HCT116 (cell line): Measurements from ENCODE around the gene PRKCQ. TPM values are rescaled to one million over a fixed set of nuclear protein-coding genes. Genes with fewer than 3 reads are reported as not detected.

ENCODE experiments used
- ATAC-seq: fragments of 200-7000 bp; cut with Tn5 transposase; 2 replicates; pipeline ENCODE4 v1.9.1; 2020; ENCODE audit warnings: mild to moderate bottlenecking, moderate library complexity
- BruUV-seq: library from RNA; stranded (reverse); fragments of 400-500 nt; replicated peaks from 2 replicates; lab custom pipeline; 2021; lab: Mats Ljungman, UMichigan
- CTCF ChIA-PET: fragments of 300-600 bp; sonication (Branson Sonifier 250); formaldehyde crosslinking; loops from one replicate; lab custom pipeline; 2021; ENCODE audit warnings: antibody characterized with exemption; lab: Charles Lee
- POLR2A ChIA-PET: fragments of 300-600, 350-600 bp; sonication (Branson Sonifier 250); formaldehyde crosslinking; loops from one replicate; lab custom pipeline; 2021; ENCODE audit warnings: antibody characterized with exemption; lab: Charles Lee
- RAD21 ChIA-PET, 2 experiments: fragments of 300-600 bp; sonication (Branson Sonifier 250); formaldehyde crosslinking; loops; one replicate each; lab custom pipeline; 2023; ENCODE audit warnings: low total read pairs in 2 of 2; ENCODE audit not compliant: uncharacterized antibody in 2 of 2, unreplicated experiment in 2 of 2, low non-redundant PET in 1 of 2; lab: Charles Lee
- DNase-seq: peaks from one replicate; pipeline ENCODE4 v3.0.0-alpha.2; 2010; ENCODE audit warnings: low read depth, low spot score
- H2AFZ ChIP-seq: fragments of 200-600 bp; shearing (Covaris generic), sonication (generic); 2 replicates; pipeline ENCODE4 v1.6.1; 2017; ENCODE audit warnings: low read depth, mixed run types, mixed read lengths, antibody characterized with exemption, low read length; ENCODE audit not compliant: poor library complexity, severe bottlenecking
- H3K27ac ChIP-seq: 2 replicates; pipeline ENCODE4 v1.5.1; 2012; ENCODE audit warnings: low read depth, low read length
- H3K27me3 ChIP-seq: fragments of 200-600 bp; sonication (generic); 2 replicates; pipeline ENCODE4 v1.6.1; 2016; ENCODE audit warnings: mixed run types, low read length, mixed read lengths; ENCODE audit not compliant: insufficient read depth
- H3K36me3 ChIP-seq, 2 experiments: fragments of 200-500 bp in 1 of 2; fragments of 200-600 bp in 1 of 2; sonication (Bioruptor generic) in 1 of 2; sonication (generic) in 1 of 2; 2 replicates each; pipeline versions ENCODE4 v1.5.1 to v1.6.1; 2014 to 2016; ENCODE audit warnings: low read length in 2 of 2, inconsistent platforms in 1 of 2, mixed read lengths in 1 of 2, mixed run types in 1 of 2; ENCODE audit not compliant: insufficient read depth in 2 of 2, control insufficient read depth in 1 of 2
- H3K4me1 ChIP-seq, 2 experiments: fragments of 200-600 bp in 1 of 2; sonication (generic) in 1 of 2; 2 replicates each; pipeline versions ENCODE4 v1.5.1 to v1.6.1; 2012 to 2017; ENCODE audit warnings: low read length in 2 of 2, inconsistent platforms in 1 of 2, mild to moderate bottlenecking in 1 of 2, mixed read lengths in 1 of 2, mixed run types in 1 of 2, moderate library complexity in 1 of 2; ENCODE audit not compliant: insufficient read depth in 2 of 2, control insufficient read depth in 1 of 2
- H3K4me2 ChIP-seq: fragments of 200-600 bp; sonication (generic); 2 replicates; pipeline ENCODE4 v1.6.1; 2017; ENCODE audit warnings: mixed run types, low read length, mixed read lengths
- H3K4me3 ChIP-seq, 2 experiments: fragments of 200-600 bp in 1 of 2; sonication (generic) in 1 of 2; replicated peaks in 1 of 2; 2 replicates each; pipeline ENCODE4 v1.5.1; 2011 to 2016; ENCODE audit warnings: low read length in 2 of 2, control low read depth in 1 of 2, low read depth in 1 of 2, mild to moderate bottlenecking in 1 of 2, mixed read lengths in 1 of 2, mixed run types in 1 of 2
- H3K79me2 ChIP-seq: fragments of 200-600 bp; sonication (generic); 2 replicates; pipeline ENCODE4 v1.6.1; 2017; ENCODE audit warnings: mild to moderate bottlenecking, mixed run types, low read length, moderate library complexity, mixed read lengths; ENCODE audit not compliant: insufficient read depth
- H3K9ac ChIP-seq: fragments of 200-600 bp; sonication (generic); 2 replicates; pipeline ENCODE4 v1.6.1; 2016; ENCODE audit warnings: low read length, mixed read lengths
- H3K9me2 ChIP-seq: fragments of 200-600 bp; sonication (generic), shearing (Covaris generic); 2 replicates; pipeline ENCODE4 v1.6.1; 2017; ENCODE audit warnings: mixed run types, mild to moderate bottlenecking, moderate library complexity; ENCODE audit not compliant: insufficient read depth
- H3K9me3 ChIP-seq, 2 experiments: fragments of 200-500 bp in 1 of 2; fragments of 200-600 bp in 1 of 2; sonication (Bioruptor generic) in 1 of 2; sonication (generic) in 1 of 2; 2 replicates each; pipeline ENCODE4 v1.6.1; 2014 to 2017; ENCODE audit warnings: low read length in 2 of 2, mixed read lengths in 2 of 2, inconsistent platforms in 1 of 2, low read depth in 1 of 2, mild to moderate bottlenecking in 1 of 2, mixed run types in 1 of 2, moderate library complexity in 1 of 2; ENCODE audit not compliant: control insufficient read depth in 1 of 2, insufficient read depth in 1 of 2
- H4K20me1 ChIP-seq: fragments of 200-600 bp; sonication (generic), shearing (Covaris generic); 2 replicates; pipeline ENCODE4 v1.6.1; 2017; ENCODE audit warnings: mixed run types, mild to moderate bottlenecking, moderate library complexity; ENCODE audit not compliant: insufficient read depth
- EGR1 ChIP-seq: IDR thresholded peaks from 2 replicates; pipeline ENCODE4 v1.6.1; 2012; ENCODE audit warnings: low read depth
- ELF1 ChIP-seq: IDR thresholded peaks from 2 replicates; pipeline ENCODE4 v1.6.1; 2012; ENCODE audit warnings: low read depth, borderline replicate concordance
- EZH2 ChIP-seq: fragments of 200-600 bp; sonication (generic); IDR thresholded peaks from 2 replicates; pipeline ENCODE4 v1.6.1; 2017; ENCODE audit warnings: antibody characterized with exemption, mixed run types
- SRF ChIP-seq: IDR thresholded peaks from 2 replicates; pipeline ENCODE4 v1.6.1; 2012; ENCODE audit warnings: low read depth
- ZNF274 ChIP-seq: fragments of 200-500 bp; sonication (Bioruptor generic); IDR thresholded peaks from 2 replicates; pipeline ENCODE4 v1.6.1; 2014; ENCODE audit warnings: mild to moderate bottlenecking, low read depth, low read length, inconsistent platforms
- intact Hi-C: fragments of 100-400 bp; cut with micrococcal nuclease; formaldehyde crosslinking; loops from 2 replicates; pipeline ENCODE4 v1.10.0; 2022
- total RNA-seq: library from RNA; stranded (reverse); gene quantifications from one replicate; pipeline ENCODE4 v1.2.1, GENCODE V29; 2021; ENCODE audit not compliant: unreplicated experiment
- TF ChIP-seq, protein P1 (sequence below): IDR thresholded peaks from 2 replicates; pipeline ENCODE4 v1.6.1; 2012; ENCODE audit warnings: low read depth
- TF ChIP-seq, protein P2 (sequence below), 3 experiments: fragments of 200-600 bp in 1 of 3; sonication (generic) in 1 of 3; IDR thresholded peaks in 2 of 3; conservative IDR thresholded peaks in 1 of 3; 2 replicates each; pipeline ENCODE4 v1.5.1; 2012 to 2017; ENCODE audit warnings: low read depth in 2 of 3, low read length in 2 of 3, antibody characterized with exemption in 1 of 3, borderline replicate concordance in 1 of 3, control low read depth in 1 of 3, mild to moderate bottlenecking in 1 of 3, mixed read lengths in 1 of 3, mixed run types in 1 of 3, moderate library complexity in 1 of 3; ENCODE audit not compliant: insufficient read depth in 1 of 3
- TF ChIP-seq, protein P3 (sequence below): IDR thresholded peaks from 2 replicates; pipeline ENCODE4 v1.6.1; 2011; ENCODE audit warnings: mild to moderate bottlenecking, low read length, moderate library complexity; ENCODE audit not compliant: insufficient replicate concordance; ENCODE audit errors: extremely low read depth

PRKCQ gene
- total RNA-seq, 1 experiment from 2014 or later, result 0.54 TPM

DNA sequence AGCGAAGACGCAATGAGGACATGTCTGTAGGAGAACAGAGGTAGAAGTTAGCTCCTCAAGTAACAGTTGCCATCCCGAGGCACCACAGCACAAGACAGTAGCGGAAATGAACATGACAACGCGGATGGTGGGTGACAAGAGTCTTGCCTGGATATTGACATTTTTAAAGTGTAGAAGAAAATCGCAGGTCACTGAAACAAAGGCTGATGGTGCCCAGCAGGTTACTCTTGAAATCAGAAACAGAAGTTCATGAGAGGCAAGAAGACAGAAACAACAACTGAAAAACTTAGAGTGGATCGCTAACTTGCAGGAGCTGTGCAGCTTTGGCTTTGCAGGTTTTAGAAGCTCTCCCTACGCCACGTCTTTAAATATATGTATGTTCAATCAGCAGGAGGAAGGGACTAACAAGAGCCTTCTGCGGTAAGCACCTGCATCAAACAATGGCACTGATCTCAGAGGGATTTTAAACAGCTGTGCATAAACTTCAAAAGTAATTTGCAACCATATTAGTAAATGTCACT lies 1.8 kb downstream of the PRKCQ start:
- Histone ChIP-seq H3K9me2 (no peaks in the 10 kb centered on the region), H3K79me2 (no peaks in the 10 kb centered on the region), H3K4me3 (no peak overlapping the region), H3K9ac (no peak overlapping the region), H3K27me3 (peaks cover 55% of the 10 kb centered on the region), H3K36me3 (no peaks in the 10 kb centered on the region), H2AFZ (no peak overlapping the region), H3K4me2 (no peak overlapping the region), H4K20me1 (no peaks in the 10 kb centered on the region), H3K4me1 (peaks cover 3 to 15% of the 10 kb centered on the region in 2 experiments; a peak in 2 of 4 replicates), H3K9me3 (no peaks in the 10 kb centered on the region), H3K27ac (no peak overlapping the region)
- TF ChIP-seq ELF1, result no peak
- TF ChIP-seq, protein P1, sequence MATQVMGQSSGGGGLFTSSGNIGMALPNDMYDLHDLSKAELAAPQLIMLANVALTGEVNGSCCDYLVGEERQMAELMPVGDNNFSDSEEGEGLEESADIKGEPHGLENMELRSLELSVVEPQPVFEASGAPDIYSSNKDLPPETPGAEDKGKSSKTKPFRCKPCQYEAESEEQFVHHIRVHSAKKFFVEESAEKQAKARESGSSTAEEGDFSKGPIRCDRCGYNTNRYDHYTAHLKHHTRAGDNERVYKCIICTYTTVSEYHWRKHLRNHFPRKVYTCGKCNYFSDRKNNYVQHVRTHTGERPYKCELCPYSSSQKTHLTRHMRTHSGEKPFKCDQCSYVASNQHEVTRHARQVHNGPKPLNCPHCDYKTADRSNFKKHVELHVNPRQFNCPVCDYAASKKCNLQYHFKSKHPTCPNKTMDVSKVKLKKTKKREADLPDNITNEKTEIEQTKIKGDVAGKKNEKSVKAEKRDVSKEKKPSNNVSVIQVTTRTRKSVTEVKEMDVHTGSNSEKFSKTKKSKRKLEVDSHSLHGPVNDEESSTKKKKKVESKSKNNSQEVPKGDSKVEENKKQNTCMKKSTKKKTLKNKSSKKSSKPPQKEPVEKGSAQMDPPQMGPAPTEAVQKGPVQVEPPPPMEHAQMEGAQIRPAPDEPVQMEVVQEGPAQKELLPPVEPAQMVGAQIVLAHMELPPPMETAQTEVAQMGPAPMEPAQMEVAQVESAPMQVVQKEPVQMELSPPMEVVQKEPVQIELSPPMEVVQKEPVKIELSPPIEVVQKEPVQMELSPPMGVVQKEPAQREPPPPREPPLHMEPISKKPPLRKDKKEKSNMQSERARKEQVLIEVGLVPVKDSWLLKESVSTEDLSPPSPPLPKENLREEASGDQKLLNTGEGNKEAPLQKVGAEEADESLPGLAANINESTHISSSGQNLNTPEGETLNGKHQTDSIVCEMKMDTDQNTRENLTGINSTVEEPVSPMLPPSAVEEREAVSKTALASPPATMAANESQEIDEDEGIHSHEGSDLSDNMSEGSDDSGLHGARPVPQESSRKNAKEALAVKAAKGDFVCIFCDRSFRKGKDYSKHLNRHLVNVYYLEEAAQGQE, result no peak
- no peak for TF ChIP-seq EGR1
- no peak for TF ChIP-seq EZH2
- TF ChIP-seq, protein P2, sequence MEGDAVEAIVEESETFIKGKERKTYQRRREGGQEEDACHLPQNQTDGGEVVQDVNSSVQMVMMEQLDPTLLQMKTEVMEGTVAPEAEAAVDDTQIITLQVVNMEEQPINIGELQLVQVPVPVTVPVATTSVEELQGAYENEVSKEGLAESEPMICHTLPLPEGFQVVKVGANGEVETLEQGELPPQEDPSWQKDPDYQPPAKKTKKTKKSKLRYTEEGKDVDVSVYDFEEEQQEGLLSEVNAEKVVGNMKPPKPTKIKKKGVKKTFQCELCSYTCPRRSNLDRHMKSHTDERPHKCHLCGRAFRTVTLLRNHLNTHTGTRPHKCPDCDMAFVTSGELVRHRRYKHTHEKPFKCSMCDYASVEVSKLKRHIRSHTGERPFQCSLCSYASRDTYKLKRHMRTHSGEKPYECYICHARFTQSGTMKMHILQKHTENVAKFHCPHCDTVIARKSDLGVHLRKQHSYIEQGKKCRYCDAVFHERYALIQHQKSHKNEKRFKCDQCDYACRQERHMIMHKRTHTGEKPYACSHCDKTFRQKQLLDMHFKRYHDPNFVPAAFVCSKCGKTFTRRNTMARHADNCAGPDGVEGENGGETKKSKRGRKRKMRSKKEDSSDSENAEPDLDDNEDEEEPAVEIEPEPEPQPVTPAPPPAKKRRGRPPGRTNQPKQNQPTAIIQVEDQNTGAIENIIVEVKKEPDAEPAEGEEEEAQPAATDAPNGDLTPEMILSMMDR (IDR thresholded peaks at IDR 0.05 in 2 of 3, conservative IDR thresholded peaks at IDR 0.05 in 1 of 3; ENCODE audit: borderline replicate concordance in 1 of 3, insufficient read depth in 1 of 3, low read depth in 2 of 3, low read length in 2 of 3), result no peak
- TF ChIP-seq ZNF274, result no peak
- TF ChIP-seq, protein P3, sequence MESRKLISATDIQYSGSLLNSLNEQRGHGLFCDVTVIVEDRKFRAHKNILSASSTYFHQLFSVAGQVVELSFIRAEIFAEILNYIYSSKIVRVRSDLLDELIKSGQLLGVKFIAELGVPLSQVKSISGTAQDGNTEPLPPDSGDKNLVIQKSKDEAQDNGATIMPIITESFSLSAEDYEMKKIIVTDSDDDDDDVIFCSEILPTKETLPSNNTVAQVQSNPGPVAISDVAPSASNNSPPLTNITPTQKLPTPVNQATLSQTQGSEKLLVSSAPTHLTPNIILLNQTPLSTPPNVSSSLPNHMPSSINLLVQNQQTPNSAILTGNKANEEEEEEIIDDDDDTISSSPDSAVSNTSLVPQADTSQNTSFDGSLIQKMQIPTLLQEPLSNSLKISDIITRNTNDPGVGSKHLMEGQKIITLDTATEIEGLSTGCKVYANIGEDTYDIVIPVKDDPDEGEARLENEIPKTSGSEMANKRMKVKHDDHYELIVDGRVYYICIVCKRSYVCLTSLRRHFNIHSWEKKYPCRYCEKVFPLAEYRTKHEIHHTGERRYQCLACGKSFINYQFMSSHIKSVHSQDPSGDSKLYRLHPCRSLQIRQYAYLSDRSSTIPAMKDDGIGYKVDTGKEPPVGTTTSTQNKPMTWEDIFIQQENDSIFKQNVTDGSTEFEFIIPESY, result no peak
- TF ChIP-seq SRF, result no peak
- RAD21 ChIA-PET, result no interaction called here
- BruUV-seq, result no TSS peak
- CTCF ChIA-PET, result no interaction called here
- ATAC-seq, result no peak
- POLR2A ChIA-PET, result no interaction called here
- no peak for DNase-seq
- intact Hi-C loops, result no loop called here
